IMR-90 (cell line): ENCODE measurements around the gene GRN. TPM values are rescaled to one million over a fixed set of nuclear protein-coding genes. Genes with fewer than 3 reads are reported as not detected.

ENCODE experiments used
- ATAC-seq: fragments of 200-7000 bp; cut with Tn5 transposase; 2 replicates; pipeline ENCODE4 v1.9.1; 2020; ENCODE audit warnings: low read depth, mild to moderate bottlenecking, moderate library complexity
- BruUV-seq: library from RNA; stranded (reverse); fragments of 400-500 nt; replicated peaks from 2 replicates; lab custom pipeline; 2021; lab: Mats Ljungman, UMichigan
- CTCF ChIA-PET: fragments of 300-600 bp; formaldehyde crosslinking; extraction: SDS; loops from one replicate; lab custom pipeline; 2021; ENCODE audit warnings: antibody characterized with exemption; lab: Yijun Ruan, JAX
- POLR2A ChIA-PET: fragments of 300-600 bp; sonication (Branson Sonifier 250); formaldehyde crosslinking; loops from one replicate; lab custom pipeline; 2022; ENCODE audit warnings: antibody characterized with exemption; ENCODE audit not compliant: unreplicated experiment; lab: Charles Lee
- DNase-seq: peaks from one replicate; pipeline ENCODE4 v3.0.0; 2013
- H2AFZ ChIP-seq: replicated peaks from 2 replicates; pipeline ENCODE3; 2013; ENCODE audit warnings: low read length, mild to moderate bottlenecking; ENCODE audit not compliant: poor library complexity
- H2AK5ac ChIP-seq: 2 replicates; pipeline ENCODE4 v1.6.1; 2013; ENCODE audit warnings: low read depth, low read length, inconsistent platforms
- H2AK9ac ChIP-seq: replicated peaks from 2 replicates; pipeline ENCODE3; 2013; ENCODE audit warnings: mild to moderate bottlenecking, low read depth, low read length, moderate library complexity; ENCODE audit not compliant: poor library complexity
- H2BK120ac ChIP-seq: 2 replicates; pipeline ENCODE4 v1.6.1; 2013; ENCODE audit warnings: low read depth, low read length, inconsistent platforms
- H2BK15ac ChIP-seq: 3 replicates; pipeline ENCODE4 v1.6.1; 2013; ENCODE audit warnings: low read depth, low read length, inconsistent platforms
- H2BK20ac ChIP-seq: 2 replicates; pipeline ENCODE4 v1.6.1; 2013; ENCODE audit warnings: low read depth, mild to moderate bottlenecking, inconsistent platforms, low read length, moderate library complexity
- H2BK5ac ChIP-seq: 2 replicates; pipeline ENCODE4 v1.6.1; 2013; ENCODE audit warnings: mild to moderate bottlenecking, low read depth, low read length, inconsistent platforms; ENCODE audit not compliant: poor library complexity, severe bottlenecking
- H3K14ac ChIP-seq: replicated peaks from 2 replicates; pipeline ENCODE4 v1.6.1; 2013; ENCODE audit warnings: low read depth, low read length, inconsistent platforms
- H3K18ac ChIP-seq: 2 replicates; pipeline ENCODE4 v1.6.1; 2013; ENCODE audit warnings: low read depth, low read length, control low read depth
- H3K23ac ChIP-seq: 2 replicates; pipeline ENCODE4 v1.6.1; 2013; ENCODE audit warnings: low read depth, low read length, inconsistent platforms
- H3K27ac ChIP-seq: 2 replicates; pipeline ENCODE4 v1.5.1; 2013; ENCODE audit warnings: mild to moderate bottlenecking, control low read depth, low read length; ENCODE audit not compliant: insufficient read depth
- H3K27me3 ChIP-seq: 2 replicates; pipeline ENCODE4 v1.6.1; 2013; ENCODE audit warnings: low read length; ENCODE audit not compliant: control insufficient read depth, insufficient read depth
- H3K36me3 ChIP-seq: 2 replicates; pipeline ENCODE4 v1.6.1; 2013; ENCODE audit warnings: low read length, mixed read lengths; ENCODE audit not compliant: control insufficient read depth, insufficient read depth
- H3K4ac ChIP-seq: 2 replicates; pipeline ENCODE4 v1.6.1; 2013; ENCODE audit warnings: low read depth, low read length, inconsistent platforms
- H3K4me1 ChIP-seq: 2 replicates; pipeline ENCODE4 v1.6.1; 2013; ENCODE audit warnings: low read length, mixed read lengths; ENCODE audit not compliant: control insufficient read depth, insufficient read depth
- H3K4me2 ChIP-seq: 2 replicates; pipeline ENCODE4 v1.6.1; 2013; ENCODE audit warnings: low read depth, mild to moderate bottlenecking, control low read depth, low read length, moderate library complexity
- H3K4me3 ChIP-seq: 2 replicates; pipeline ENCODE4 v1.5.1; 2013; ENCODE audit warnings: low read depth, mild to moderate bottlenecking, control low read depth, low read length, moderate library complexity; ENCODE audit not compliant: insufficient read depth
- H3K56ac ChIP-seq: 2 replicates; pipeline ENCODE4 v1.6.1; 2013; ENCODE audit warnings: low read length, inconsistent platforms; ENCODE audit not compliant: insufficient read depth; ENCODE audit errors: extremely low read depth
- H3K79me1 ChIP-seq, 2 experiments: 2 replicates each; pipeline ENCODE4 v1.6.1; 2013; ENCODE audit warnings: low read length in 2 of 2, inconsistent platforms in 1 of 2, low read depth in 1 of 2
- H3K9ac ChIP-seq: 2 replicates; pipeline ENCODE4 v1.6.1; 2013; ENCODE audit warnings: low read depth, low read length, control low read depth
- H3K9me1 ChIP-seq: 2 replicates; pipeline ENCODE4 v1.6.1; 2013; ENCODE audit warnings: low read length, inconsistent platforms; ENCODE audit not compliant: insufficient read depth
- H3K9me3 ChIP-seq: 2 replicates; pipeline ENCODE4 v1.6.1; 2013; ENCODE audit warnings: low read length; ENCODE audit not compliant: control insufficient read depth, insufficient read depth
- H4K20me1 ChIP-seq: 2 replicates; pipeline ENCODE4 v1.6.1; 2013; ENCODE audit warnings: low read length, inconsistent platforms; ENCODE audit not compliant: insufficient read depth
- H4K5ac ChIP-seq: 2 replicates; pipeline ENCODE4 v1.6.1; 2013; ENCODE audit warnings: mild to moderate bottlenecking, low read depth, low read length, control low read depth
- H4K8ac ChIP-seq, 2 experiments: 2 replicates each; pipeline ENCODE4 v1.6.1; 2013; ENCODE audit warnings: low read depth in 2 of 2, low read length in 2 of 2, control low read depth in 1 of 2, inconsistent platforms in 1 of 2
- H4K91ac ChIP-seq: 2 replicates; pipeline ENCODE4 v1.6.1; 2013; ENCODE audit warnings: low read depth, low read length, inconsistent platforms; ENCODE audit not compliant: insufficient read depth
- BHLHE40 ChIP-seq: fragments of 150-350 bp; IDR thresholded peaks from 2 replicates; pipeline ENCODE4 v1.6.1; 2016; ENCODE audit warnings: mild to moderate bottlenecking, low read depth, low read length
- FOS ChIP-seq: fragments of 150-350 bp; IDR thresholded peaks from 2 replicates; pipeline ENCODE4 v1.6.1; 2016; ENCODE audit warnings: low read depth, low read length
- NFE2L2 ChIP-seq: fragments of 150-350 bp; IDR thresholded peaks from 2 replicates; pipeline ENCODE4 v1.6.1; 2016; ENCODE audit warnings: low read depth, mild to moderate bottlenecking, low read length
- POLR2A ChIP-seq: IDR thresholded peaks from 2 replicates; pipeline ENCODE4 v1.6.1; 2012; ENCODE audit warnings: mild to moderate bottlenecking, low read depth, low read length
- RCOR1 ChIP-seq: IDR thresholded peaks from 2 replicates; pipeline ENCODE4 v1.6.1; 2012; ENCODE audit warnings: mild to moderate bottlenecking, low read length, improper control_type of control experiment; ENCODE audit not compliant: insufficient replicate concordance
- WGBS, 2 experiments: methylation state at CpG; one replicate each; pipeline versions ENCODE4 v1.1.5 to v1.1.7; 2013; ENCODE audit warnings: missing lambda C conversion rate in 2 of 2; ENCODE audit not compliant: insufficient read length in 1 of 2; ENCODE audit errors: extremely low coverage in 2 of 2; 5-methylcytosine and 5-hydroxymethylcytosine counted together
- dilution Hi-C: fragments of 300-500 bp; cut with HindIII; formaldehyde crosslinking; loops from one replicate; pipeline ENCODE4 v1.14.3; 2018; ENCODE audit warnings: low sequenced_read_pairs; ENCODE audit not compliant: unreplicated experiment
- in situ Hi-C: fragments of 300-500 bp; cut with MboI; formaldehyde crosslinking; loops from 3 replicates; pipeline ENCODE4 v1.14.3; 2019; ENCODE audit warnings: low sequenced_read_pairs, inconsistent platforms, mixed read lengths
- intact Hi-C: fragments of 100-400 bp; cut with micrococcal nuclease; formaldehyde crosslinking; loops from 2 replicates; pipeline ENCODE4 v1.10.0; 2022
- polyA plus RNA-seq, 3 experiments: library from polyadenylated mRNA; depleted of rRNA; stranded (reverse); fragments of >200 nt; gene quantifications; 2 replicates each; pipeline ENCODE4 v1.2.3, GENCODE V29; 2012; ENCODE audit warnings: low replicate concordance in 1 of 3
- total RNA-seq: library from RNA; depleted of rRNA; stranded (reverse); fragments of >200 nt; gene quantifications from 2 replicates; pipeline ENCODE4 v1.2.3, GENCODE V29; 2012
- TF ChIP-seq, protein P1 (sequence below): fragments of 150-350 bp; IDR thresholded peaks from 2 replicates; pipeline ENCODE4 v1.6.1; 2017; ENCODE audit warnings: mild to moderate bottlenecking, antibody characterized with exemption, low read length, low read depth
- TF ChIP-seq, protein P2 (sequence below): conservative IDR thresholded peaks from 2 replicates; pipeline ENCODE4 v1.5.1; 2012; ENCODE audit warnings: mild to moderate bottlenecking, low read depth, low read length, improper control_type of control experiment
- TF ChIP-seq, protein P3 (sequence below): fragments of 150-350 bp; IDR thresholded peaks from 2 replicates; pipeline ENCODE4 v1.6.1; 2016; ENCODE audit warnings: low read depth, mild to moderate bottlenecking, low read length, moderate library complexity, borderline replicate concordance

Gene GRN
- total and polyA plus RNA-seq, 2 of the 4 experiments (the other 2 are of a cell fraction) = 38.9 to 494 TPM

DNA sequence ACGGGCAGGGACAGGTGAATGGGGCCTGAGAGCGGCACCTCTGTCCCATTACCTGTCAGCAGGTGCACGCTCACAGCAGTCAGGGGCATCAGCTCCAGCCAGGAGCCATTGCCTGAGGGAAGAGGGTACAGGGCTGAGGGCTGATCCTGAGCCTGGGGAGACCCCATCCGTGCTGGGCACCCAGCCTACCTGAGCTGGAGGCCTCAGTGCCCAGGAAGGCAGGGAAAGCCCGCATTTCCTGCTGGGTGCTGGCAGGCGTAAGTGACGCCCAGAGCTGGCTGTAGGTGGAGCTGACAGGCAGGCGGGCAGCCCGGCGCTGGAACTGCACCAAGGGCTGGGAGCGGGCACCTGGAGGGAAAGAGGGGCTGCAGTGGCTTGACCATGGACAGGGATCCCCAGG, 11.1 kb downstream of the GRN start:
- Histone ChIP-seq H3K27me3 (no peaks in the 10 kb centered on the region), H3K9ac (no peak overlapping the region), H2AK9ac (no peak overlapping the region), H2BK20ac (no peak overlapping the region), H2BK5ac (no peak overlapping the region), H3K27ac (no peak overlapping the region), H3K4ac (no peak overlapping the region), H3K4me2 (no peak overlapping the region), H3K36me3 (peaks cover 32% of the 10 kb centered on the region), H2BK120ac (no peak overlapping the region), H3K4me1 (peaks cover 9% of the 10 kb centered on the region), H3K4me3 (no peak overlapping the region), H3K14ac (no peak overlapping the region), H2AFZ (no peak overlapping the region), H2BK15ac (no peak overlapping the region), H3K23ac (no peak overlapping the region), H3K9me3 (no peaks in the 10 kb centered on the region), H3K18ac (no peak overlapping the region), H3K79me1 (peaks cover 0 to 8% of the 10 kb centered on the region in 2 experiments; a peak in 1 of 4 replicates), H4K8ac (no peak overlapping the region), H4K91ac (no peak overlapping the region), H3K9me1 (peaks cover 4% of the 10 kb centered on the region; the same call in 1 of the 2 replicates), H3K56ac (no peak overlapping the region), H2AK5ac (no peak overlapping the region), H4K5ac (no peak overlapping the region), H4K20me1 (peaks cover 11% of the 10 kb centered on the region)
- WGBS, 2 experiments = 88% methylated on average over 8 of the region's 11 CpGs; no CpG with 5 or more reads in 1 of the 2 experiments
- in situ Hi-C loops (no loop called here), dilution Hi-C loops (no loop called here), intact Hi-C loops (no loop called here)
- no TSS peak for BruUV-seq
- DNase-seq = no peak
- CTCF ChIA-PET = no interaction called here
- POLR2A ChIA-PET = no interaction called here
- no peak for ATAC-seq
- TF ChIP-seq RCOR1 = no peak
- TF ChIP-seq NFE2L2 = no peak
- TF ChIP-seq, protein P1, sequence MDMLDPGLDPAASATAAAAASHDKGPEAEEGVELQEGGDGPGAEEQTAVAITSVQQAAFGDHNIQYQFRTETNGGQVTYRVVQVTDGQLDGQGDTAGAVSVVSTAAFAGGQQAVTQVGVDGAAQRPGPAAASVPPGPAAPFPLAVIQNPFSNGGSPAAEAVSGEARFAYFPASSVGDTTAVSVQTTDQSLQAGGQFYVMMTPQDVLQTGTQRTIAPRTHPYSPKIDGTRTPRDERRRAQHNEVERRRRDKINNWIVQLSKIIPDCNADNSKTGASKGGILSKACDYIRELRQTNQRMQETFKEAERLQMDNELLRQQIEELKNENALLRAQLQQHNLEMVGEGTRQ = no peak
- TF ChIP-seq, protein P2, sequence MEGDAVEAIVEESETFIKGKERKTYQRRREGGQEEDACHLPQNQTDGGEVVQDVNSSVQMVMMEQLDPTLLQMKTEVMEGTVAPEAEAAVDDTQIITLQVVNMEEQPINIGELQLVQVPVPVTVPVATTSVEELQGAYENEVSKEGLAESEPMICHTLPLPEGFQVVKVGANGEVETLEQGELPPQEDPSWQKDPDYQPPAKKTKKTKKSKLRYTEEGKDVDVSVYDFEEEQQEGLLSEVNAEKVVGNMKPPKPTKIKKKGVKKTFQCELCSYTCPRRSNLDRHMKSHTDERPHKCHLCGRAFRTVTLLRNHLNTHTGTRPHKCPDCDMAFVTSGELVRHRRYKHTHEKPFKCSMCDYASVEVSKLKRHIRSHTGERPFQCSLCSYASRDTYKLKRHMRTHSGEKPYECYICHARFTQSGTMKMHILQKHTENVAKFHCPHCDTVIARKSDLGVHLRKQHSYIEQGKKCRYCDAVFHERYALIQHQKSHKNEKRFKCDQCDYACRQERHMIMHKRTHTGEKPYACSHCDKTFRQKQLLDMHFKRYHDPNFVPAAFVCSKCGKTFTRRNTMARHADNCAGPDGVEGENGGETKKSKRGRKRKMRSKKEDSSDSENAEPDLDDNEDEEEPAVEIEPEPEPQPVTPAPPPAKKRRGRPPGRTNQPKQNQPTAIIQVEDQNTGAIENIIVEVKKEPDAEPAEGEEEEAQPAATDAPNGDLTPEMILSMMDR = no peak
- TF ChIP-seq FOS = no peak
- TF ChIP-seq, protein P3, sequence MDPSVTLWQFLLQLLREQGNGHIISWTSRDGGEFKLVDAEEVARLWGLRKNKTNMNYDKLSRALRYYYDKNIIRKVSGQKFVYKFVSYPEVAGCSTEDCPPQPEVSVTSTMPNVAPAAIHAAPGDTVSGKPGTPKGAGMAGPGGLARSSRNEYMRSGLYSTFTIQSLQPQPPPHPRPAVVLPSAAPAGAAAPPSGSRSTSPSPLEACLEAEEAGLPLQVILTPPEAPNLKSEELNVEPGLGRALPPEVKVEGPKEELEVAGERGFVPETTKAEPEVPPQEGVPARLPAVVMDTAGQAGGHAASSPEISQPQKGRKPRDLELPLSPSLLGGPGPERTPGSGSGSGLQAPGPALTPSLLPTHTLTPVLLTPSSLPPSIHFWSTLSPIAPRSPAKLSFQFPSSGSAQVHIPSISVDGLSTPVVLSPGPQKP = no peak
- no peak for TF ChIP-seq BHLHE40
- TF ChIP-seq POLR2A = no peak
